K562 (cell line): ENCODE data around the gene TFE3. TPM values are rescaled to one million over a fixed set of nuclear protein-coding genes. Genes with fewer than 3 reads are reported as not detected.

Source experiments
- BRD9 ChIP-seq: fragments of 450-650 bp; IDR thresholded peaks from 2 replicates; pipeline ENCODE4 v1.6.1; 2018; ENCODE audit warnings: low read depth; ENCODE audit not compliant: partially characterized antibody
- CBX3 ChIP-seq, 2 experiments: IDR thresholded peaks; 1 replicate in 1 of 2; 2 replicates in 1 of 2; pipeline ENCODE4 v1.6.1; 2012; ENCODE audit warnings: inconsistent platforms in 2 of 2, low read length in 2 of 2, borderline replicate concordance in 1 of 2, control low read depth in 1 of 2
- CCAR2 ChIP-seq: fragments of 200-400 bp; formaldehyde crosslinking; IDR thresholded peaks from 2 replicates; pipeline ENCODE4 v1.6.1; 2017; ENCODE audit warnings: mild to moderate bottlenecking, low read depth, low read length
- CHD2 ChIP-seq: IDR thresholded peaks from 2 replicates; pipeline ENCODE4 v1.6.1; 2011; ENCODE audit warnings: low read depth, low read length
- CXXC5 ChIP-seq: fragments of 250-450 bp; sonication (Bioruptor Pico); IDR thresholded peaks from 2 replicates; pipeline ENCODE4 v1.8.0; 2022; ENCODE audit warnings: inconsistent platforms, mild to moderate bottlenecking, moderate library complexity
- DIDO1 ChIP-seq: fragments of 450-650 bp; IDR thresholded peaks from 2 replicates; pipeline ENCODE4 v1.6.1; 2016; ENCODE audit warnings: low read depth, missing biosample characterization, missing genetic modification characterization
- KAT7 ChIP-seq: sonication (generic); formaldehyde crosslinking; IDR thresholded peaks from 2 replicates; pipeline ENCODE4 v1.8.0; 2022; ENCODE audit warnings: missing genetic modification reagents, mild to moderate bottlenecking, borderline replicate concordance
- MAX ChIP-seq: sonication (generic); formaldehyde crosslinking; IDR thresholded peaks from 2 replicates; pipeline ENCODE4 v1.9.0; 2022; ENCODE audit warnings: mild to moderate bottlenecking, missing genetic modification reagents
- MTA3 ChIP-seq: fragments of 450-650 bp; formaldehyde crosslinking; IDR thresholded peaks from 2 replicates; pipeline ENCODE4 v1.6.1; 2017; ENCODE audit warnings: mild to moderate bottlenecking, borderline replicate concordance
- PPARD ChIP-seq: fragments of 250-450 bp; sonication (Bioruptor Pico); IDR thresholded peaks from 2 replicates; pipeline ENCODE4 v1.8.0; 2022; ENCODE audit warnings: inconsistent platforms, mild to moderate bottlenecking, moderate library complexity
- RB1 ChIP-seq: fragments of 450-650 bp; IDR thresholded peaks from 2 replicates; pipeline ENCODE4 v1.6.1; 2017; ENCODE audit warnings: low read depth, mild to moderate bottlenecking
- RUNX1 ChIP-seq: sonication (generic); IDR thresholded peaks from 2 replicates; pipeline ENCODE4 v1.6.1; 2016; ENCODE audit warnings: antibody characterized with exemption, low read depth
- TAF1 ChIP-seq: IDR thresholded peaks from 2 replicates; pipeline ENCODE4 v1.6.1; 2011; ENCODE audit warnings: mild to moderate bottlenecking, low read length, moderate library complexity; ENCODE audit not compliant: insufficient read depth, control insufficient read depth, severe bottlenecking; ENCODE audit errors: extremely low read depth
- TSC22D4 ChIP-seq: fragments of 450-650 bp; IDR thresholded peaks from 2 replicates; pipeline ENCODE4 v1.6.1; 2016; ENCODE audit warnings: missing genetic modification characterization, missing biosample characterization, control low read depth
- ZNF217 ChIP-seq: sonication (generic); formaldehyde crosslinking; IDR thresholded peaks from 2 replicates; pipeline ENCODE4 v1.8.0; 2022; ENCODE audit warnings: mild to moderate bottlenecking, missing genetic modification reagents
- ZNF639 ChIP-seq, 2 experiments: fragments of 200-800 bp in 1 of 2; sonication (Bioruptor generic) in 1 of 2; sonication (generic) in 1 of 2; formaldehyde crosslinking in 1 of 2; IDR thresholded peaks in 1 of 2; conservative IDR thresholded peaks in 1 of 2; 2 replicates each; pipeline versions ENCODE4 v1.5.0 to v1.6.1; 2016 to 2020; ENCODE audit warnings: missing compliant biosample characterization in 1 of 2, missing genetic modification characterization in 1 of 2, missing genetic modification reagents in 1 of 2
- ZNF668 ChIP-seq: fragments of 250-450 bp; sonication (Bioruptor Pico); IDR thresholded peaks from 2 replicates; pipeline ENCODE4 v1.8.0; 2022; ENCODE audit warnings: mild to moderate bottlenecking, inconsistent platforms
- ZSCAN32 ChIP-seq: fragments of 450-650 bp; formaldehyde crosslinking; IDR thresholded peaks from 2 replicates; pipeline ENCODE4 v1.4.0; 2020; ENCODE audit warnings: mild to moderate bottlenecking, moderate library complexity
- polyA plus RNA-seq, 8 experiments: library from polyadenylated mRNA; depleted of rRNA in 4 of 8; stranded (reverse) in 5 of 8; unstranded in 3 of 8; fragments of >200 nt; fragmentation: Nextera tagmentation in 2 of 8; fragmentation: Illumina TruSeq in 1 of 8; extraction: Ambion mirVana in 2 of 8; extraction: Trizol in 1 of 8; gene quantifications; 2 replicates each; pipeline versions ENCODE4 v1.2.1 to v1.2.3, GENCODE V29; 2011 to 2014; ENCODE audit warnings: inconsistent platforms in 1 of 8, missing spikeins in 1 of 8
- total RNA-seq, 7 experiments: library from RNA; depleted of rRNA in 6 of 7; stranded (reverse); fragments of >200 nt in 6 of 7; fragmentation: Illumina TruSeq in 2 of 7; extraction: Trizol in 2 of 7; gene quantifications; 2 replicates each; pipeline versions ENCODE4 v1.2.1 to v1.2.3, GENCODE V29; 2011 to 2021; ENCODE audit warnings: low replicate concordance in 1 of 7
- TF ChIP-seq, protein P1 (sequence below): sonication (generic); formaldehyde crosslinking; IDR thresholded peaks from 2 replicates; pipeline ENCODE4 v1.8.0; 2022; ENCODE audit warnings: mild to moderate bottlenecking, missing genetic modification reagents
- TF ChIP-seq, protein P2 (sequence below), 3 experiments: IDR thresholded peaks in 2 of 3; conservative IDR thresholded peaks in 1 of 3; 2 replicates each; pipeline ENCODE4 v1.5.1; 2011 to 2012; ENCODE audit warnings: low read length in 3 of 3, mild to moderate bottlenecking in 3 of 3, control low read depth in 2 of 3, improper control_type of control experiment in 1 of 3, inconsistent platforms in 1 of 3, low read depth in 1 of 3, mixed read lengths in 1 of 3, moderate library complexity in 1 of 3; ENCODE audit not compliant: insufficient read depth in 2 of 3
- TF ChIP-seq, protein P3 (sequence below): fragments of 450-650 bp; formaldehyde crosslinking; IDR thresholded peaks from 2 replicates; pipeline ENCODE4 v1.4.0; 2020; ENCODE audit warnings: mild to moderate bottlenecking, moderate library complexity

TFE3 gene
- total and polyA plus RNA-seq, 9 of the 15 experiments (the other 6 are each of a cell fraction or from before 2014, with no cell fraction given): 1.9 to 20.3 (median 11.9) TPM

DNA sequence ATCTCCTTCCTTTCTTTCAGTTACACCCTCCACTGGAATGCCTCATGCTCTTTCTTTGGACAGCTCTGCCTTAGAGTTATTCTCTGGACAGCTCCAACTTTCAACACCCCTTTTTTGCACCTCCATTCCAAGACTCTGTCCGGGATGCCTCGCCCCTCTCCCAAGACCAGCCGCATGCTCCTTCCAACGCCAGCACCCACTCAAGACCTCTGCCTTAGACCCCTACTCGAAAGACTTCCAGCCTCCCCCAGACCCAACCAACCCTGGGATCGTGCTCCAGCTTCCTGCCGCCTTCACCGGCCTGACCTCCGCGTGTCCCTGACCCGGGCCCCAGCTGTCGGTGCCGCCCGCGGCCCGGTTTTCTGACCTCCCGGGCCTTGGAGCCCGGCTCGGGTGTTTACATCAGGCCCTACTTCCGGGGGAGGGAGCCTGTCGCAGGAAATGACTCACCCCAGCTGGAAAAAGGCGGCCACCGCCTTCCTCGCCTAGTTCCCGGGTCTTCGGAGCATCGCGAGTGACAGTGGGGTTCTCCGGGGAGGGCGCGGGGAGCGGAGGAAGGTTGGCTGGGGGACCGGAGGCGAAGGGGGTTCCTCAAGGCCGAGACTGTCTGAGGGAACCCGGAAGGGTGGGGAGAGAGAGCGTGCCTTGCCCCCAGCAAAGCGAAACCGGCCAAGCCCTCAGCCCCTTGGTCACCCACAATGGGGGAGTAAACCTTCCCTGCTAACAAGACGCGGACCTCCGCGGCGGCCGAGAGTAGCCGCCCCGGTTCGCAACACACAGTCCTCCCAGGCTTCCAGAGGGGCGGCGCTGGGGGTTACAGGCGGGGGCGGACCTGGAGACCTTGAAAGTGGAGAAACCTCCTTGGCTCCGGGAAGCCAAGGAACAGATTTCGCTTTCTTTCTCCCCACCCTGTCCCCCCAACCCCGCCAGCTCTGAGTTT lies 36.6 kb upstream of the TFE3 start, which contains the start of gene WDR45 (continued):
- TF ChIP-seq, protein P1, sequence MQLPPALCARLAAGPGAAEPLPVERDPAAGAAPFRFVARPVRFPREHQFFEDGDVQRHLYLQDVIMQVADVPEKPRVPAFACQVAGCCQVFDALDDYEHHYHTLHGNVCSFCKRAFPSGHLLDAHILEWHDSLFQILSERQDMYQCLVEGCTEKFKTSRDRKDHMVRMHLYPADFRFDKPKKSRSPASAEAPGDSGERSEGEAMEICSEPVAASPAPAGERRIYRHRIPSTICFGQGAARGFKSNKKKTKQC (CRISPR knock-in tag): no peak; the same call in 1 of the 2 replicates
- TF ChIP-seq, protein P2, sequence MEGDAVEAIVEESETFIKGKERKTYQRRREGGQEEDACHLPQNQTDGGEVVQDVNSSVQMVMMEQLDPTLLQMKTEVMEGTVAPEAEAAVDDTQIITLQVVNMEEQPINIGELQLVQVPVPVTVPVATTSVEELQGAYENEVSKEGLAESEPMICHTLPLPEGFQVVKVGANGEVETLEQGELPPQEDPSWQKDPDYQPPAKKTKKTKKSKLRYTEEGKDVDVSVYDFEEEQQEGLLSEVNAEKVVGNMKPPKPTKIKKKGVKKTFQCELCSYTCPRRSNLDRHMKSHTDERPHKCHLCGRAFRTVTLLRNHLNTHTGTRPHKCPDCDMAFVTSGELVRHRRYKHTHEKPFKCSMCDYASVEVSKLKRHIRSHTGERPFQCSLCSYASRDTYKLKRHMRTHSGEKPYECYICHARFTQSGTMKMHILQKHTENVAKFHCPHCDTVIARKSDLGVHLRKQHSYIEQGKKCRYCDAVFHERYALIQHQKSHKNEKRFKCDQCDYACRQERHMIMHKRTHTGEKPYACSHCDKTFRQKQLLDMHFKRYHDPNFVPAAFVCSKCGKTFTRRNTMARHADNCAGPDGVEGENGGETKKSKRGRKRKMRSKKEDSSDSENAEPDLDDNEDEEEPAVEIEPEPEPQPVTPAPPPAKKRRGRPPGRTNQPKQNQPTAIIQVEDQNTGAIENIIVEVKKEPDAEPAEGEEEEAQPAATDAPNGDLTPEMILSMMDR (IDR thresholded peaks at IDR 0.05 in 2 of 3, conservative IDR thresholded peaks at IDR 0.05 in 1 of 3; ENCODE audit: insufficient read depth in 2 of 3, low read depth in 1 of 3, low read length in 3 of 3): no peak
- TF ChIP-seq MAX (peak; percentile 71), ZNF639 (CRISPR knock-in tag; conservative IDR thresholded peaks at IDR 0.05 in 1 of 2, IDR thresholded peaks at IDR 0.05 in 1 of 2) (no peak), PPARD (CRISPR knock-in tag) (no peak), CBX3 (IDR thresholded peaks at IDR 0.05; ENCODE audit: borderline replicate concordance in 1 of 2, low read length in 2 of 2) (0 out of 3 replicates have a peak, but pooled peaks of 1 of the 2 experiments have one; percentile 41), CCAR2 (no peak), TAF1 (peak; percentile 71), TSC22D4 (tag) (no peak), RUNX1 (no peak), CXXC5 (peak; percentile 39), ZNF217 (no peak), BRD9 (peak; percentile 28), ZSCAN32 (CRISPR knock-in tag) (no peak; the same call in 1 of the 2 replicates), DIDO1 (tag) (no peak), RB1 (peak; percentile 60; the same call in 1 of the 2 replicates), ZNF668 (CRISPR knock-in tag) (no peak), MTA3 (no peak; the same call in 1 of the 2 replicates), KAT7 (CRISPR knock-in tag) (no peak), CHD2 (peak; percentile 80)
- TF ChIP-seq, protein P3, sequence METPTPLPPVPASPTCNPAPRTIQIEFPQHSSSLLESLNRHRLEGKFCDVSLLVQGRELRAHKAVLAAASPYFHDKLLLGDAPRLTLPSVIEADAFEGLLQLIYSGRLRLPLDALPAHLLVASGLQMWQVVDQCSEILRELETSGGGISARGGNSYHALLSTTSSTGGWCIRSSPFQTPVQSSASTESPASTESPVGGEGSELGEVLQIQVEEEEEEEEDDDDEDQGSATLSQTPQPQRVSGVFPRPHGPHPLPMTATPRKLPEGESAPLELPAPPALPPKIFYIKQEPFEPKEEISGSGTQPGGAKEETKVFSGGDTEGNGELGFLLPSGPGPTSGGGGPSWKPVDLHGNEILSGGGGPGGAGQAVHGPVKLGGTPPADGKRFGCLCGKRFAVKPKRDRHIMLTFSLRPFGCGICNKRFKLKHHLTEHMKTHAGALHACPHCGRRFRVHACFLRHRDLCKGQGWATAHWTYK: 0 out of 2 replicates have a peak, but pooled peaks have one; percentile 30
